HG03066 (cell line): ENCODE measurements around the gene CLCN2.
A peak's percentile ranks its signal among the peaks of the same experiment; 100 is the strongest.

Experiments
- ATAC-seq: cut with Tn5 transposase; IDR thresholded peaks from one replicate; pipeline ENCODE4 v1.9.1; 2021; ENCODE audit warnings: low read depth; ENCODE audit not compliant: unreplicated experiment

Gene CLCN2

GRCh38 chr3:184361532-184361931 is at the start of gene CLCN2, which contains the start of gene POLR2H:
CLCN2 (minus strand) TSS chr3:184361605; CDS start chr3:184361479, 126 bp downstream.
POLR2H (plus strand) TSS chr3:184361710; CDS start chr3:184363493, 1,783 bp downstream.
- ATAC-seq, result peak; percentile 35

GRCh38 chr3:184409946-184410500 is 48.6 kb upstream of the CLCN2 start:
- ATAC-seq, result no peak

- ATAC-seq, result no peak
These were observed 48.0 kb upstream of the CLCN2 start for GRCh38 chr3:184409331-184409926.

- no peak for ATAC-seq
These were observed 43.9 kb upstream of the CLCN2 start for GRCh38 chr3:184405075-184406030.

- no peak for ATAC-seq
These were observed 38.0 kb upstream of the CLCN2 start for GRCh38 chr3:184399410-184399809.

- ATAC-seq, result no peak
These were observed 33.9 kb upstream of the CLCN2 start for GRCh38 chr3:184395320-184395660.

DNA sequence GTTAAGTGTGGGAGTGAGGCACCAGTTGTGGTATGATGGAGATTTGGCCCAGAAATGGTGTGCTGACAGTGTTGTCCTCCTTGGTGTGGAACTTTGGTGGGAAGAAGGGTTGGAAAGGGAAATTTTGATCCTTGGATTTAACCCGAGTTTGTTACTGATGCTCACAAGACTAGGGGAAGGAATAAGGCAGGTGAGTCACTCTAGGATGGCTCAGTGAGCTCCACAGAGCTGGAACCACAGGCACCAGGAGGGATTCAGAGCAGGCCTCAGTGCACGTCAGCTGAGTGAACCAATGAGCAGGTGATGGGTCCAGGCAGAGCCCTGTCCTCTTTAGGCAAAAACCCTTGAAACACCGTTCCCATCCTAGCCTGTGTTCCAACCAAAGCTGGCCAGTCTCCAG is 29.9 kb upstream of the CLCN2 start:
- no peak for ATAC-seq

- no peak for ATAC-seq
These were observed 28.6 kb upstream of the CLCN2 start for GRCh38 chr3:184389935-184390528.

GRCh38 chr3:184389384-184389783 is 28.0 kb upstream of the CLCN2 start:
- ATAC-seq, result no peak

DNA sequence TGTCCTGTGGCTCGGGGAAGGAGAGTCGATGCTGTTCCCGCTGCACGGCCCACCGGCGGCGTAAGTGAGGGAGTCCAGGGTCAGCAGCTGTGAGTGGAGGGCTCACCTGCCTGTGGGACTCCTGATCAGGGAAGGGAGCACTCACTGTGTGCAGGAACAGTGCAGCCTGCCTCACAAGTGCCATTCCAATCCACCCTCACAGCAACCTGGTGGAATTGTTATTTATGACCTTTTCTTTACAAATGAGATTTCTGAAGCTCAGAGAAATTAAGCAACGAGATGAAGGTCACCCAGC is 27.5 kb upstream of the CLCN2 start:
- ATAC-seq, result no peak

DNA sequence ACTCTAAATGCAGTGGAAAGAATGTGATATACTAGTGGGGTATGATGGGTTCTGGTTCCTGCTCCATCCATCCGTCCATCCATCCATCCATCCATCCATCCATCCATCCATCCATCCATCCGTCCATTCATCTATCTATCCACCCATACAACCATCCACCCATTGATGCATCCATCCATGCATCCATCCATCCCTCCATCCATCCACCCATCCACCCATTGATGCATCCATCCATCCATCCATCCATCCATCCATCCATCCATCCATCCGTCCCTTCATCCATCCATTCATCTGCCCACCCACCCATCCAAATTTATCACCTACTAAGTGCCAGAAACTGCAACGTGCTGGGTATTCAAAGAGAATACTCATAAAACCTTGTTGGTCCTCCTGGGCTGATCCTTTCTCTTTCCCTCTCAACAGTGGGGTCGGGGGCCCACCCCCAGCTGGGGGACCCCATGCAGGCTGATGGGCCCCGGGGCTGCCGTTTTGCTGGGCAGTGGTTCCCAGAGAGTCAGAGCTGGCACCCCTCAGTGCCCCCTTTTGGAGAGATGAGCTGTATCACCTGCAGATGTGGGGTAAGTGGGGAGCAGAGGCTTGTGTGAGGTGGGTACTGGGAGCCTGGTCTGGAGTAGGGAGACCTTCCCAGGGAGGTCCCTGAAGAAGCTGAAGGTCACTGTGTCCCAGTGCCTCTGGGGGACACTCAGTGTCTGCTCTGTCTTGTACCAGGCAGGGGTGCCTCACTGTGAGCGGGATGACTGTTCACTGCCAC is 26.9 kb upstream of the CLCN2 start:
- ATAC-seq, result no peak

DNA sequence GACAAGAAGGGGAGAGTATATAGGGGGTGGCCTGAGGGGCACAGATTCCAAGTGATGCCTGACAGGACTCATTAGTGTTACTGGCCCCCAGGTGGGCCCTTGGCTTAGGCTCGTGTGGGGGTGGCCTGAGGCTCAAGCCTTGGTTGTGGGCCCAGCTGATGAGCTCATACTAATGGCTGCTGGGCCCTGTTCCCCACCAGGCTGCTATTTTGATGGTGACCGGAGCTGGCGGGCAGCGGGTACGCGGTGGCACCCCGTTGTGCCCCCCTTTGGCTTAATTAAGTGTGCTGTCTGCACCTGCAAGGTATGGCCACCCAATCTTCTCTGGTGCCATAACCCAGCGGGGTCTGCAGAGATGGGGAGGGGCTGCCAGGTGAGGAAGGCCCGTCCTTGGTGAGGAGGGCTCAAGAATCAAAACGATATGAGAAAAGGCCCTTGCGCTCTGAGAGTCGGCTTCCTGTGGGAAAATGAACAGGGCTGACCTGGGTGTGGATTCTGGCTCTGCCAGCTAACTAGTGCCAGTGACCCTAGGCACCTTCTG is 25.8 kb upstream of the CLCN2 start:
- ATAC-seq, result no peak

- no peak for ATAC-seq
These were observed 24.8 kb upstream of the CLCN2 start for GRCh38 chr3:184386047-184386806.

DNA sequence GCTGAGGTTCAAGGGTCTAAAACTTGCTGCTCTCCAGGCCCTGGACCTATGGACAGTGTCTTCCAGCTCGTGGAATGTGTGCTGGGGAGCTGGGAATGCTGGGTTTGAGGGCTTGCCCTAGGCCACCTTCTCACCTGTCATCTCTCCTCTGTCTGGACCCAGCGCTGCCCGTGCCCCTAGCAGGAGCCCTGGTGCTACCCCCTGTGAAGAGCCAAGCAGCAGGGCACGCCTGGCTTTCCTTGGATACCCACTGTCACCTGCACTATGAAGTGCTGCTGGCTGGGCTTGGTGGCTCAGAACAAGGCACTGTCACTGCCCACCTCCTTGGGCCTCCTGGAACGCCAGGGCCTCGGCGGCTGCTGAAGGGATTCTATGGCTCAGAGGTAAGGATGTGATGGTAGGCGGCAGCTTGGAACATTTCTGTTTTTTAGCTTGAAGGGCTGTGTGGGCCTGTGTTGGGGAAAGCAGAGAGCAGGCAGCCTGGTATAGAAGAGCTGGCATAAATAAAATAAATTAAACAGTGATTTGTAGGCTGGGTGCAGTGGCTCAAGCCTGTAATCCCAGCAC is 23.5 kb upstream of the CLCN2 start:
- ATAC-seq, result no peak

DNA sequence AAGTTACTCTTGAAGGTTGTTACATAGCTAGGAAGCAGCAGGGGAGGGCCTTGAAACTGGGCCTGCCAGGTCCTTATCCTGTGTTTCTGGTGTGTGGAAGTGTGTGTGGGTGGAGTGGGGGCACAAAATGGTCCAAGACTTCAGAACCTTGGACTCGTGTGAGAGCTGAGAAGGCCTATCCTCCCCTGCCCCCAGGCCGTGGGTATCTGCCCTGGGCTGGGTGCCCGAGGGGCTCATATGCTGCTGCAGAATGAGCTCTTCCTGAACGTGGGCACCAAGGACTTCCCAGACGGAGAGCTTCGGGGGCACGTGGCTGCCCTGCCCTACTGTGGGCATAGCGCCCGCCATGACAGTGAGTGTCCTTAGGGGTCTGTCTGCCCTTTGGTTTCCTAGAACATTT is 22.9 kb upstream of the CLCN2 start:
- ATAC-seq, result no peak

DNA sequence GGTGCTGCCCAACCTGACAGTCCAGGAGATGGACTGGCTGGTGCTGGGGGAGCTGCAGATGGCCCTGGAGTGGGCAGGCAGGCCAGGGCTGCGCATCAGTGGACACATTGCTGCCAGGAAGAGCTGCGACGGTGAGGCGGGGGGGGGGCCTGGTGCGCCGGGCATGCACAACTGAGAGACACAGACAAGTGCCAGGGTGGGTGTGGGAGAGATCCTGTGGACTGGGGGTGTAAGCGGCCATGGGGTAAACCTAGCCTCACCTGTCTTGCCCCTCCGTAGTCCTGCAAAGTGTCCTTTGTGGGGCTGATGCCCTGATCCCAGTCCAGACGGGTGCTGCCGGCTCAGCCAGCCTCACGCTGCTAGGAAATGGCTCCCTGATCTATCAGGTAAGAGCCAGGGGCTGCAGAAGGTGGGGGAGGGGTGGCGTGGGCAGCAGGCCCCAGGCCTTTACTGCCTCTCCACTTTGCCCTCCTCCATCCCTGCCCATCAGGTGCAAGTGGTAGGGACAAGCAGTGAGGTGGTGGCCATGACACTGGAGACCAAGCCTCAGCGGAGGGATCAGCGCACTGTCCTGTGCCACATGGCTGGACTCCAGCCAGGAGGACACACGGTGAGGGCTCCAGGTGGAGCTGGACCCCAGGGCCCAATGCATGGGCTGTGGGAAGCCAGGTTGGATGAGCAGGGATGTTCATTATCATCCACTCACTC is 21.8 kb upstream of the CLCN2 start:
- no peak for ATAC-seq

GRCh38 chr3:184382326-184383032 is 21.1 kb upstream of the CLCN2 start:
- no peak for ATAC-seq
